Hepatocyte (in vitro differentiated cells): ENCODE measurements around the gene STXBP1.

Experiments
- EZH2 ChIP-seq: fragments of 200-600 bp; sonication (generic); IDR thresholded peaks from 2 replicates; pipeline ENCODE4 v1.6.1; 2016; ENCODE audit warnings: antibody characterized with exemption, mild to moderate bottlenecking, borderline replicate concordance
- EZH2phosphoT487 ChIP-seq: fragments of 200-600 bp; sonication (generic); IDR thresholded peaks from one replicate; pipeline ENCODE4 v1.6.1; 2018; ENCODE audit warnings: antibody characterized with exemption, mild to moderate bottlenecking, low read depth, moderate library complexity; ENCODE audit not compliant: unreplicated experiment, severe bottlenecking
- TF ChIP-seq, protein P1 (sequence below): fragments of 200-600 bp; sonication (generic); IDR thresholded peaks from 2 replicates; pipeline ENCODE4 v1.5.1; 2016; ENCODE audit warnings: antibody characterized with exemption, mild to moderate bottlenecking; ENCODE audit not compliant: poor library complexity

DNA sequence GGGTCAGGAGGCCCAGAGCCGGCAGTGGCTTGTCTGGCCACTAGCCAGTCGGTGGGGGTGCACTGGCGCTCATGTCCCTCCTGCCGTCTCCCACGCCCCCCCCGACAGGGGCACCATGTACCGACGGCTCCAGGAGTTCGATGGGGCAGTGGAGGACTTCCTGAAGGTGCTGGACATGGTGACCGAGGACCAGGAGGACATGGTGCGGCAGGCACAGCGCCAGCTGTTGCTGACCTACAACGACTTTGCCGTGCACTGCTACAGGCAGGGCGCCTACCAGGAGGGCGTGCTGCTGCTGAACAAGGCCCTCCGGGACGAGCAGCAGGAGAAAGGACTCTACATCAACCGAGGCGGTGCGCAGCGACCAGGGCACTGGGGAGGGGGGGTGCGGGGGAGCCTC is 111.9 kb downstream of the STXBP1 start:
- TF ChIP-seq, protein P1, sequence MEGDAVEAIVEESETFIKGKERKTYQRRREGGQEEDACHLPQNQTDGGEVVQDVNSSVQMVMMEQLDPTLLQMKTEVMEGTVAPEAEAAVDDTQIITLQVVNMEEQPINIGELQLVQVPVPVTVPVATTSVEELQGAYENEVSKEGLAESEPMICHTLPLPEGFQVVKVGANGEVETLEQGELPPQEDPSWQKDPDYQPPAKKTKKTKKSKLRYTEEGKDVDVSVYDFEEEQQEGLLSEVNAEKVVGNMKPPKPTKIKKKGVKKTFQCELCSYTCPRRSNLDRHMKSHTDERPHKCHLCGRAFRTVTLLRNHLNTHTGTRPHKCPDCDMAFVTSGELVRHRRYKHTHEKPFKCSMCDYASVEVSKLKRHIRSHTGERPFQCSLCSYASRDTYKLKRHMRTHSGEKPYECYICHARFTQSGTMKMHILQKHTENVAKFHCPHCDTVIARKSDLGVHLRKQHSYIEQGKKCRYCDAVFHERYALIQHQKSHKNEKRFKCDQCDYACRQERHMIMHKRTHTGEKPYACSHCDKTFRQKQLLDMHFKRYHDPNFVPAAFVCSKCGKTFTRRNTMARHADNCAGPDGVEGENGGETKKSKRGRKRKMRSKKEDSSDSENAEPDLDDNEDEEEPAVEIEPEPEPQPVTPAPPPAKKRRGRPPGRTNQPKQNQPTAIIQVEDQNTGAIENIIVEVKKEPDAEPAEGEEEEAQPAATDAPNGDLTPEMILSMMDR = no peak
- no peak for TF ChIP-seq EZH2
- no peak for TF ChIP-seq EZH2phosphoT487
